ENCODE data around the gene GK.

The GK gene

GRCh38 chrX:30690330-30690729 is 37.1 kb downstream of the GK start:
- no peak for DNase-seq (ENCODE audit: insufficient read length, low spot score)
- TF ChIP-seq POLR2AphosphoS5 (IDR thresholded peaks at IDR 0.05; ENCODE audit: low read depth, low read length) (no peak), PAX5 (IDR thresholded peaks at IDR 0.05; ENCODE audit: insufficient read depth, low read length, severe bottlenecking) (no peak), POLR2A (IDR thresholded peaks at IDR 0.05; ENCODE audit: low read depth, low read length) (no peak), SPI1 (IDR thresholded peaks at IDR 0.05; ENCODE audit: low read depth, low read length) (no peak), TAF1 (IDR thresholded peaks at IDR 0.05; ENCODE audit: low read depth, low read length) (no peak), POU2F2 (IDR thresholded peaks at IDR 0.05; ENCODE audit: low read depth, low read length) (no peak)
- no peak for FAIRE-seq

GRCh38 chrX:30693999-30694650 is 40.9 kb downstream of the GK start:
- DNase-seq (ENCODE audit: insufficient read length, low spot score) (no peak), FAIRE-seq (no peak)
- no peak for TF ChIP-seq PAX5 (IDR thresholded peaks at IDR 0.05; ENCODE audit: insufficient read depth, low read length, severe bottlenecking)
- TF ChIP-seq POU2F2 (IDR thresholded peaks at IDR 0.05; ENCODE audit: low read depth, low read length): no peak
- no peak for TF ChIP-seq TAF1 (IDR thresholded peaks at IDR 0.05; ENCODE audit: low read depth, low read length)
- no peak for TF ChIP-seq POLR2AphosphoS5 (IDR thresholded peaks at IDR 0.05; ENCODE audit: low read depth, low read length)
- TF ChIP-seq POLR2A (IDR thresholded peaks at IDR 0.05; ENCODE audit: low read depth, low read length): no peak
- TF ChIP-seq SPI1 (IDR thresholded peaks at IDR 0.05; ENCODE audit: low read depth, low read length): no peak

GRCh38 chrX:30702736-30703135 is 49.5 kb downstream of the GK start:
- no peak for TF ChIP-seq PAX5 (IDR thresholded peaks at IDR 0.05; ENCODE audit: insufficient read depth, low read length, severe bottlenecking)
- no peak for TF ChIP-seq SPI1 (IDR thresholded peaks at IDR 0.05; ENCODE audit: low read depth, low read length)
- no peak for TF ChIP-seq POLR2AphosphoS5 (IDR thresholded peaks at IDR 0.05; ENCODE audit: low read depth, low read length)
- no peak for TF ChIP-seq TAF1 (IDR thresholded peaks at IDR 0.05; ENCODE audit: low read depth, low read length)
- no peak for TF ChIP-seq POLR2A (IDR thresholded peaks at IDR 0.05; ENCODE audit: low read depth, low read length)
- no peak for TF ChIP-seq POU2F2 (IDR thresholded peaks at IDR 0.05; ENCODE audit: low read depth, low read length)
- DNase-seq (ENCODE audit: insufficient read length, low spot score): no peak

DNA sequence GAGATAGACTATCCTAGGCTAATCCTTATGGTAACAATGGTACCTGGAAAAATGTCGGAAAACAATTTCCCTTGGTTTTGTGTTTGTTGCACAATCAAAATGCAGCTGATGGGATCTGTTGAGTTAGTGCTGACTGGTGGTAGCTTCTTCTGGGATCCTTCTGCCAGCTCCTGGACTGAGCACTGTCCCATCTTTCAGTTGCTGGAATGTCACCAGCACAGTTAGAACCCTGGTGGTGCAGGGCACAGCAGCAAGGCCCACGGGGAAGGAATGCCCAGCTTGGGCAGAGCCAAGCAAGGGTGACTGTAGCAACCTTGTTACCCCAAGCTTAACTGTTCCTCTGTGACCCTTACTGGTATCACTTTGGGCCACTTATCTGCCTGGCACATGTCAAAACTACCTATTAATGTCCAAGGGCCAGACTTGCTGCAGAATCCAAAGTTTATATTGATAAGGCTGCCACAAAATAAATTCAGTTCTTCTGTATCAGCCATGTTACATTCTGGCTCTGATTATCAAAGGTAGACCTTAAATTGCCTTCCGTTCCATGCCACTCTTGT is 53.1 kb downstream of the GK start:
- FAIRE-seq: no peak
- TF ChIP-seq PAX5 (IDR thresholded peaks at IDR 0.05; ENCODE audit: insufficient read depth, low read length, severe bottlenecking): no peak
- TF ChIP-seq POLR2AphosphoS5 (IDR thresholded peaks at IDR 0.05; ENCODE audit: low read depth, low read length): no peak
- TF ChIP-seq POLR2A (IDR thresholded peaks at IDR 0.05; ENCODE audit: low read depth, low read length): no peak
- TF ChIP-seq POU2F2 (IDR thresholded peaks at IDR 0.05; ENCODE audit: low read depth, low read length): no peak
- no peak for TF ChIP-seq SPI1 (IDR thresholded peaks at IDR 0.05; ENCODE audit: low read depth, low read length)
- TF ChIP-seq TAF1 (IDR thresholded peaks at IDR 0.05; ENCODE audit: low read depth, low read length): no peak
- no peak for DNase-seq (ENCODE audit: insufficient read length, low spot score)

More at GRCh38 chrX:30702736-30703135, 49.5 kb downstream of the GK start:
- FAIRE-seq: no peak

DNA sequence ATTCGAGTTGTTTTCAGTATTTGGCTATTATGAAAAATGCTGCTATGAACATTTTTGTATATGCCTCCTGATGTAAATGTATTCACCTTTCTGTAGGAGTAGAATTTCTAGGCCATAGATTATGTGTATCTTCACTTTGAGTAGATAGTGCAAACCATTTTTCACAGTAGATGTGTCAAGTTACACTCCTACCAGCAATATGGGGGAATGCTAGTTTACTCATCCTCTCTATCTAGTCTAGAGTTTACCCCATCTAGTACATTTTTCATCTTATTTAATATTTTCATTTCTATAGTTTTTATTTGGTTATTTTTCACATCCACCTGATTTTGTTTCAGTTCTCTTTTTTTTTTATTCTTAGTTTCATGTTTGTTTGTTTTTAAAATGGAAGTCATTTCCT is 59.0 kb downstream of the GK start:
- FAIRE-seq: no peak

DNA sequence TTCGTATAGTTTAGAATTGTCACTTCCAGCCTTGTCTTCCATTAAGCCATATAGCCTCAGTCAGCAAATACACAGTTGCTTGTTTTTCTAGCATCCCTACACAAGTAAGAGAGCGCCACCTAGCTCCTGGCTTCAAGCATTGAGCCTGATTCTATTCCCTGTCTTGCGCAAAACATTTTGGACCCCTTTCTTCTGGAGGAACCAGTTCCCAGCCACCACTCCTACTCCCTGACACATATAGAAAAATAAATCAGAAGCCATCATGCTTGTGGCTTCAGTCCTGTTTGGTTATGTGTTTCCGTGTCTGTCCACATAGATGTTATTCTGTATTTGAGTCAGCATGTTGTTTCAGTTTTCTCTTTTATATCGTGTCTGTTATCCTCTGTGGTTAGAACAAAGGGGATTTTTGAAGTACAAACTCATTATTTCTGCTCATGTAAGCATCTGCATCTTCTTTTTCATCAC is 59.9 kb downstream of the GK start:
- peak; percentile 96 for FAIRE-seq
- DNase-seq (ENCODE audit: insufficient read length, low spot score): peak; percentile 10

More for the DNA sequence above, 59.0 kb downstream of the GK start:
- DNase-seq (ENCODE audit: insufficient read length, low spot score): no peak
- no peak for TF ChIP-seq SPI1 (IDR thresholded peaks at IDR 0.05; ENCODE audit: low read depth, low read length)
- no peak for TF ChIP-seq PAX5 (IDR thresholded peaks at IDR 0.05; ENCODE audit: insufficient read depth, low read length, severe bottlenecking)
- TF ChIP-seq POU2F2 (IDR thresholded peaks at IDR 0.05; ENCODE audit: low read depth, low read length): no peak
- TF ChIP-seq POLR2A (IDR thresholded peaks at IDR 0.05; ENCODE audit: low read depth, low read length): no peak
- no peak for TF ChIP-seq TAF1 (IDR thresholded peaks at IDR 0.05; ENCODE audit: low read depth, low read length)
- TF ChIP-seq POLR2AphosphoS5 (IDR thresholded peaks at IDR 0.05; ENCODE audit: low read depth, low read length): no peak

DNA sequence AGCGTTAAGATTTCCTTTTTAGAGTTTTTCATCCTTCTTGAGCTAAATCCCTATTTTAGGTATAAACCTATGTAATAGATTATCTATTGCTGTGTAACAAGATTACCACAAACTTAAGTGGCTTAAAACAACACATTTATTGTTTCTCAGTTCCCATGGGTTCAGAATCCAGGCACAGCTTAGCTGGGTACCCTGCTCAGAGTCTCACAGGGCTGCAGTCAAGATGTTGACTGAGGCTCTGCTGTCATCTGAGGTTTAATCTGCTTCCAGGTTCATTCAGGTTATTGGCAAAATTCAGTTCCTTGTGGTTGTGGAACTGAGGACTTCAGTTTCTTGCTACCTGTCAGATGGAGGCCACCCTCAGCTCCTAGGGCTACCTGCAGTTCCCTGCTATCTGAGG is 60.9 kb downstream of the GK start:
- DNase-seq (ENCODE audit: insufficient read length, low spot score): no peak
- FAIRE-seq: no peak
- TF ChIP-seq PAX5 (IDR thresholded peaks at IDR 0.05; ENCODE audit: insufficient read depth, low read length, severe bottlenecking): no peak
- TF ChIP-seq SPI1 (IDR thresholded peaks at IDR 0.05; ENCODE audit: low read depth, low read length): no peak
- no peak for TF ChIP-seq POU2F2 (IDR thresholded peaks at IDR 0.05; ENCODE audit: low read depth, low read length)
- no peak for TF ChIP-seq POLR2AphosphoS5 (IDR thresholded peaks at IDR 0.05; ENCODE audit: low read depth, low read length)
- TF ChIP-seq POLR2A (IDR thresholded peaks at IDR 0.05; ENCODE audit: low read depth, low read length): no peak
- TF ChIP-seq TAF1 (IDR thresholded peaks at IDR 0.05; ENCODE audit: low read depth, low read length): no peak

More for the DNA sequence above, 59.9 kb downstream of the GK start:
- TF ChIP-seq POU2F2 (IDR thresholded peaks at IDR 0.05; ENCODE audit: low read depth, low read length) (no peak), POLR2A (IDR thresholded peaks at IDR 0.05; ENCODE audit: low read depth, low read length) (no peak), SPI1 (IDR thresholded peaks at IDR 0.05; ENCODE audit: low read depth, low read length) (0 out of 2 replicates have a peak, but pooled peaks have one; percentile 21), PAX5 (IDR thresholded peaks at IDR 0.05; ENCODE audit: insufficient read depth, low read length, severe bottlenecking) (no peak), POLR2AphosphoS5 (IDR thresholded peaks at IDR 0.05; ENCODE audit: low read depth, low read length) (no peak), TAF1 (IDR thresholded peaks at IDR 0.05; ENCODE audit: low read depth, low read length) (no peak)

- TF ChIP-seq POLR2A (IDR thresholded peaks at IDR 0.05; ENCODE audit: low read depth, low read length): no peak
- TF ChIP-seq TAF1 (IDR thresholded peaks at IDR 0.05; ENCODE audit: low read depth, low read length): no peak
- TF ChIP-seq POLR2AphosphoS5 (IDR thresholded peaks at IDR 0.05; ENCODE audit: low read depth, low read length): no peak
- TF ChIP-seq SPI1 (IDR thresholded peaks at IDR 0.05; ENCODE audit: low read depth, low read length): no peak
- TF ChIP-seq POU2F2 (IDR thresholded peaks at IDR 0.05; ENCODE audit: low read depth, low read length): no peak
- TF ChIP-seq PAX5 (IDR thresholded peaks at IDR 0.05; ENCODE audit: insufficient read depth, low read length, severe bottlenecking): no peak
- FAIRE-seq (no peak), DNase-seq (ENCODE audit: insufficient read length, low spot score) (no peak)
Observed at GRCh38 chrX:30715976-30716375, 62.8 kb downstream of the GK start.

DNA sequence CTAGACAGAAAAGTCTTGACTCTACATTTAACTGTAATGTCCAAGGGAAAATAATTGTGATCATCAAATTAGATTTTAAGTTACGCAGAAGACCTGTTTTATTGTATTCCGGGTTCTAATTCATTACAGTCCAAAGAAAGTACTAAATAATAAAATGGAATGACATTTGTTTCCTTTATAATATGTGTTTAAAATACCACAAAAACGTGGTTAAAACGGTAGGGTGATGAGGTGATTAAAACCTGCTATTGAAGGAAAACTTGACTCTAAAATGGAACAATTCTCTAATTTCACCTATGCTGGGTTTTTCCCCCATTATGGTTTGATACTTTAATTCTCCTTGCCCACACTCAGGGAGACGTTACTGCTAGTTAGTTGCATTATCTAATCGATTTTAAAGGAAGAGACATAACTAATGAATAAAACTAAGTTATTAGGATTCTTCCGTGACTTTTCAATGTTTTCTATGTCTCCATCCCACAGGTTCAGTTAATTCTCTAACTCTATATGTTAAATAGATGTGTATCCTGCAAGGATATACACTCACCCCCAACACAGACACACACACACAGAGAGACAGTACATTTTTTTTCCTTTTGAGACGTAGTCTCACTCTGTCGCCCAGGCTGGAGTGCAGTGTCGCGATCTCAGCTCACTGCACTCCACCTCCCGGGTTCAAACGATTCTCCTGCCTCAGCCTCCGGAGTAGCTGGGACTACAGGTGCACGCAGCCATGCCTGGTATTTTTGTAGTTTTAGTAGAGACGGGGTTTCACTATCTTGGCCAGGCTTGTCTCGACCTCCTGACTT is 80.8 kb downstream of the GK start:
- no peak for FAIRE-seq
- TF ChIP-seq TAF1 (IDR thresholded peaks at IDR 0.05; ENCODE audit: low read depth, low read length) (no peak), PAX5 (IDR thresholded peaks at IDR 0.05; ENCODE audit: insufficient read depth, low read length, severe bottlenecking) (no peak), POLR2AphosphoS5 (IDR thresholded peaks at IDR 0.05; ENCODE audit: low read depth, low read length) (no peak), POU2F2 (IDR thresholded peaks at IDR 0.05; ENCODE audit: low read depth, low read length) (no peak), POLR2A (IDR thresholded peaks at IDR 0.05; ENCODE audit: low read depth, low read length) (no peak), SPI1 (IDR thresholded peaks at IDR 0.05; ENCODE audit: low read depth, low read length) (no peak)

More for the DNA sequence above, 80.8 kb downstream of the GK start:
- no peak for DNase-seq (ENCODE audit: insufficient read length, low spot score)

All from GM12891 (cell line).